Osteoblast (primary cell): ENCODE measurements around the gene HMGXB3. TPM values are rescaled to one million over a fixed set of nuclear protein-coding genes. Genes with fewer than 3 reads are reported as not detected.
A peak's percentile ranks its signal among the peaks of the same experiment; 100 is the strongest.

Experiments used
- DNase-seq: peaks from one replicate; pipeline ENCODE4 v3.0.0; 2011; ENCODE audit warnings: low spot score, mixed read lengths; ENCODE audit not compliant: insufficient read length; ENCODE audit errors: missing footprints
- H2AFZ ChIP-seq: 2 replicates; pipeline ENCODE4 v1.6.0; 2011; ENCODE audit warnings: mild to moderate bottlenecking, low read length
- H3K27ac ChIP-seq: 2 replicates; pipeline ENCODE4 v1.5.1; 2011; ENCODE audit warnings: mild to moderate bottlenecking, low read depth, low read length, moderate library complexity
- H3K27me3 ChIP-seq: 2 replicates; pipeline ENCODE4 v1.6.0; 2012; ENCODE audit warnings: mild to moderate bottlenecking, control low read depth, inconsistent platforms, low read length, moderate library complexity; ENCODE audit not compliant: insufficient read depth
- H3K36me3 ChIP-seq: 2 replicates; pipeline ENCODE4 v1.5.1; 2011; ENCODE audit warnings: mild to moderate bottlenecking, low read length, control low read depth, moderate library complexity; ENCODE audit not compliant: insufficient read depth
- H3K4me1 ChIP-seq: 2 replicates; pipeline ENCODE4 v1.5.1; 2011; ENCODE audit warnings: mild to moderate bottlenecking, low read length, control low read depth, moderate library complexity; ENCODE audit not compliant: insufficient read depth
- H3K4me2 ChIP-seq: 2 replicates; pipeline ENCODE4 v1.6.0; 2011; ENCODE audit warnings: mild to moderate bottlenecking, low read length; ENCODE audit not compliant: insufficient read depth
- H3K4me3 ChIP-seq: fragments of 200-600 bp; sonication (generic); 3 replicates; pipeline ENCODE4 v1.5.1; 2012; ENCODE audit warnings: mild to moderate bottlenecking, low read length, inconsistent platforms; ENCODE audit not compliant: insufficient read depth
- H3K79me2 ChIP-seq: 2 replicates; pipeline ENCODE4 v1.6.0; 2012; ENCODE audit warnings: mild to moderate bottlenecking, low read length, control low read depth, inconsistent platforms; ENCODE audit not compliant: insufficient read depth
- H3K9me3 ChIP-seq: 2 replicates; pipeline ENCODE4 v1.5.1; 2011; ENCODE audit warnings: low read depth, low read length, control low read depth
- H4K20me1 ChIP-seq: 2 replicates; pipeline ENCODE4 v1.6.0; 2012; ENCODE audit warnings: mild to moderate bottlenecking, low read length, control low read depth; ENCODE audit not compliant: insufficient read depth
- total RNA-seq: library from RNA; depleted of rRNA; stranded (reverse); fragments of >200 nt; gene quantifications from 2 replicates; pipeline ENCODE4 v1.2.3, GENCODE V29; 2012
- TF ChIP-seq, protein P1 (sequence below): IDR thresholded peaks from 2 replicates; pipeline ENCODE4 v1.5.1; 2011; ENCODE audit warnings: mild to moderate bottlenecking, low read depth, low read length, moderate library complexity; ENCODE audit errors: extremely low read depth

The HMGXB3 gene
- total RNA-seq, 1 donor, result 54.3 TPM

DNA sequence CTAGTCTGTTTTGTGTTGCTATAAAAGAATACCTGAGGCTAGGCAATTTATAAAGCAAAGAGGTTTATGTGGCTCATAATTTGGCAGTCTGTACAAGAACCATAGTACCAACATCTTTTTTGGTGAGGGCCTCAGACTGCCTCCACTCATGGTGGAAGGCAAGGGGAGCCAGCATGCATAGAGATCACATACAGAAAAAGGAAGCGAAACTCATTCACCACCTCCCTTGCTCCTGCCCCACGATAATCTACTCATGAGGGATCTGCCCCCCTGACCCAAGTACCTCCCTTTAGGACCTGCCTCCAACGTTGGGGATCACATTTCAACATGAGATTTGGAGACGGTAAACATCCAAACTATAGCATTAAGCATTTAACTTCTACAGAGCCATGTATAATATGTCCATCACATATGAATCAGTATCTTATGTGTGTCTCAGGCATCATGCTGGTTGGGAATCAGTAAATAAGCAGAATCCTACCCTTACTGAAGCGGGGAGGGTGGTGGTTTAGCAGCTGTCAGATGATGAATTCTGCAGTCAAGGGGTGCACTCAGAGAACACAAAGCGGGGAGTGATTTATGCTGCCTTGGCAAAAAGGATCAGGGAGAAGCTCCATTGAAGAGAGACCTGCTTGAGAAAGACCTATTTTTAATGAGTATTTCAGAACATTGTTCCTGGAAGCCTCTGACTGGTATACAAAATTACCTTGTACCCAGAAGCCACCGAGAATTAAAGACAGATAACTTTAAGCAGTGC, 34.8 kb downstream of the HMGXB3 start:
- Histone ChIP-seq H3K9me3 (no peaks in the 10 kb centered on the region), H3K4me1 (peaks cover 37% of the 10 kb centered on the region), H3K27ac (peak overlapping the region; percentile 67), H3K4me2 (no peak overlapping the region), H2AFZ (no peak overlapping the region), H4K20me1 (no peaks in the 10 kb centered on the region), H3K79me2 (peaks cover 37% of the 10 kb centered on the region), H3K27me3 (no peaks in the 10 kb centered on the region), H3K4me3 (no peak overlapping the region), H3K36me3 (peaks cover 87% of the 10 kb centered on the region)
- TF ChIP-seq, protein P1, sequence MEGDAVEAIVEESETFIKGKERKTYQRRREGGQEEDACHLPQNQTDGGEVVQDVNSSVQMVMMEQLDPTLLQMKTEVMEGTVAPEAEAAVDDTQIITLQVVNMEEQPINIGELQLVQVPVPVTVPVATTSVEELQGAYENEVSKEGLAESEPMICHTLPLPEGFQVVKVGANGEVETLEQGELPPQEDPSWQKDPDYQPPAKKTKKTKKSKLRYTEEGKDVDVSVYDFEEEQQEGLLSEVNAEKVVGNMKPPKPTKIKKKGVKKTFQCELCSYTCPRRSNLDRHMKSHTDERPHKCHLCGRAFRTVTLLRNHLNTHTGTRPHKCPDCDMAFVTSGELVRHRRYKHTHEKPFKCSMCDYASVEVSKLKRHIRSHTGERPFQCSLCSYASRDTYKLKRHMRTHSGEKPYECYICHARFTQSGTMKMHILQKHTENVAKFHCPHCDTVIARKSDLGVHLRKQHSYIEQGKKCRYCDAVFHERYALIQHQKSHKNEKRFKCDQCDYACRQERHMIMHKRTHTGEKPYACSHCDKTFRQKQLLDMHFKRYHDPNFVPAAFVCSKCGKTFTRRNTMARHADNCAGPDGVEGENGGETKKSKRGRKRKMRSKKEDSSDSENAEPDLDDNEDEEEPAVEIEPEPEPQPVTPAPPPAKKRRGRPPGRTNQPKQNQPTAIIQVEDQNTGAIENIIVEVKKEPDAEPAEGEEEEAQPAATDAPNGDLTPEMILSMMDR, result no peak
- DNase-seq, result no peak

DNA sequence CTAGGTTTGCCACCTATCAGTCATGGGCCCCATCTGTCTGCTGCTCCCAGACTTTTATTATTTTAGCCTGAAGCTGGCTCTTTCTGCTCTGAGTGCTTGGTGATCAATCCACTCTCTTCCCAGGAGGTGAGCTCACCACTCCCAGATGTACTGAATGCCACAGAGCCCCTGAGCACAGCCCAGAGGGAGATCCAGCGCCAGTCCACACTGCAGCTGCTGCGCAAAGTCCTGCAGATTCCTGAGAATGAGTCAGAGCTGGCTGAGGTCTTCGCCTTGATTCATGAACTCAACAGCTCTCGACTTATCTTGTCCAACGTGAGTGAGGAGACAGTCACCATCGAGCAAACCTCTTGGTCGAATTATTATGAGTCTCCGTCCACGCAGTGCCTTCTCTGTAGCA, 36.0 kb downstream of the HMGXB3 start:
- H3K4me1 ChIP-seq, result peaks cover 37% of the 10 kb centered on the region

DNA sequence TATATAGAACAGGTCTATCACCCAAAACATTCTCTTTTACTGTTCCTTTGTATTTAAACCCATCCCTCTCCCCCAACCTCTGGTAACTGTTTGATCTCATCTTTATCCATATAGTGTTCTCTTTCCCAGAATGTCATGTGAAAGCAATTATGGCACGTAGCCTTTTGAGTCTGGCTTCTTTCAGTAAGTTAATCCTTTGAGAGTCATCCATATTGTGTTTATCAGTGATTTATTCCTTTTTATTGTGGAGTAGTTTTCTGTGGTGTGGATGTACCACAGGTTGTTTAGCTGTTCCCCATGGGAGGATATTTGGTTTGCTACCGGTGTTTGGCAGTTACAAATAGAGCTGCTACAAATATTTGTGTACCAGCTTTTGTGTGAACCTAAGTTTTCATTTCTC, 38.0 kb downstream of the HMGXB3 start:
- TF ChIP-seq, protein P1, result no peak

More for the DNA sequence above, 36.0 kb downstream of the HMGXB3 start:
- Histone ChIP-seq H3K27ac (peak overlapping the region; percentile 67), H3K79me2 (peaks cover 43% of the 10 kb centered on the region), H3K4me3 (no peak overlapping the region), H2AFZ (no peak overlapping the region), H3K9me3 (no peaks in the 10 kb centered on the region), H3K27me3 (no peaks in the 10 kb centered on the region), H3K36me3 (peaks cover 87% of the 10 kb centered on the region), H3K4me2 (peak overlapping the region; percentile 44), H4K20me1 (no peaks in the 10 kb centered on the region)
- DNase-seq, result peak; percentile 92
- TF ChIP-seq, protein P1, result no peak

DNA sequence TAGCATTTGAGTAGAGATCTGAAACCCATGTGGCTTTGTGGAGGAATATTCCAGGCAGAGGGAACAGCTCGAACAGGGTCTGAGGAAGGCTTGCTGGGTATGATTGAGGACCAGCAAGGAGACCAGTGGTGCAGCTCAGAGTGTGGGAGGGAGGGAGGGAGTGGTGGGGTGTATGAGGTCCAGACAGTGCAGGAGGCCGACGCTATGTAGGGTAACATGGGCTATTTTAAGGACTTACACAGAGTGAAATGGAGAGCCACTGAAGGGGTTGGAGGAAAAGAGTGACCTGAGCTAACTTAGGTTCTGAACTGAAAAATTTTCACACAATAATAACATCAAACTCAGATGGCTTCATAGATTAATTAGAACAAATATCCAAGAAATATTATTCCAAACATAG, 41.9 kb downstream of the HMGXB3 start:
- Histone ChIP-seq H3K4me2 (no peak overlapping the region), H3K9me3 (no peaks in the 10 kb centered on the region), H3K27me3 (no peaks in the 10 kb centered on the region), H3K27ac (peak overlapping the region; percentile 19), H3K4me3 (no peak overlapping the region), H4K20me1 (no peaks in the 10 kb centered on the region), H3K4me1 (peaks cover 32% of the 10 kb centered on the region), H3K79me2 (peaks cover 63% of the 10 kb centered on the region), H3K36me3 (peaks cover 85% of the 10 kb centered on the region), H2AFZ (no peak overlapping the region)
- DNase-seq, result no peak
- TF ChIP-seq, protein P1, result no peak

More for the DNA sequence above, 38.0 kb downstream of the HMGXB3 start:
- H4K20me1 ChIP-seq, result no peaks in the 10 kb centered on the region
- no peak overlapping the region for H3K4me3 ChIP-seq
- H3K4me1 ChIP-seq, result peaks cover 46% of the 10 kb centered on the region
- H3K27me3 ChIP-seq, result no peaks in the 10 kb centered on the region
- peaks cover 87% of the 10 kb centered on the region for H3K36me3 ChIP-seq
- H3K9me3 ChIP-seq, result no peaks in the 10 kb centered on the region
- no peak overlapping the region for H3K4me2 ChIP-seq
- peaks cover 53% of the 10 kb centered on the region for H3K79me2 ChIP-seq
- H3K27ac ChIP-seq, result peak overlapping the region; percentile 20
- DNase-seq, result no peak
- no peak overlapping the region for H2AFZ ChIP-seq
